Measurements from ENCODE around the gene TRAPPC2. TPM values are rescaled to one million over a fixed set of nuclear protein-coding genes. Genes with fewer than 3 reads are reported as not detected.

Gene TRAPPC2
- total RNA-seq, 1 experiment from 2014 or later, result 11.4 TPM

DNA sequence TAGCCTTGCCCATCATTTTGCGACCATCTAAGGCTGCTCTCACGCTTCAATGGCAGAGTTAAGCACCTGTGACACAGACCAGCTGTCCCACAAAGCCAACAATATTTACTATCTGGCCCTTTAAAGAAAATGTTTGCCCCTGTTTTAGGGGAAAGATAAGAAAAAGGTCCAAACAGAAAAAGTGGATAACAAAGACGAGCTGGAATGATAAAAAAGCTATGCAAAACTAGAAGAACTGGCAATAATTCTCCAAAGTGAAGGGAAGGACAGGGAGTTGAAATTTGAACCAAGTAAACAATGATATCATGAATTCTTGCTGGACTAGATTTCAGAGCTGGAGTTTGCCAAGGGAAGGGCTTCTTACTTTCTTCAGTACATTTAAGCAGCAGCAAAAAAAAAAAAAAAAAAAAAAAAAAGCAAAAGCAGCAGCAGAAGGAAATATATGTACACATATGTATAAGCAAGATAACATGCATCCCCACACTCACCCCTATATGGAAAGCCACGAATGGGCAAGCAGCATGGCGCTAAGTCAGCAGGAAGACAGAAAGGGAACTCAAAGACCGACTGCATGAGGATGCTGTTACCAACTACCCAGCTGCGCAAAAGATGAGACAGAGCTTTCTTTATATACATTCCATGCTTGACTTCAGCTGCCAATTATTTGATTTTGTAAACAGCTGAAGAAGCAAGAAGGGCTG lies 12.5 kb downstream of the TRAPPC2 start:
- no peak for DNase-seq (ENCODE audit: low read depth, low spot score)
- Histone ChIP-seq H3K27me3 (ENCODE audit: control insufficient read depth, insufficient read depth, low read length) (no peaks in the 10 kb centered on the region), H3K36me3 (ENCODE audit: control insufficient read depth, insufficient read depth, low read length) (no peaks in the 10 kb centered on the region), H3K4me3 (ENCODE audit: low read depth in 2 of 2, low read length in 2 of 2) (no peak overlapping the region), H3K27ac (ENCODE audit: low read length) (no peak overlapping the region), H3K9me3 (ENCODE audit: control insufficient read depth, insufficient read depth, low read depth, low read length) (no peaks in the 10 kb centered on the region), H3K4me1 (ENCODE audit: control insufficient read depth, insufficient read depth, low read length) (no peaks in the 10 kb centered on the region)
- CTCF ChIA-PET, result no interaction called here
- in situ Hi-C loops (cut with HindIII; ENCODE audit: low pct_unique_long_range_greater_than_20kb, low sequenced_read_pairs) (no loop called here), intact Hi-C loops (cut with micrococcal nuclease; ENCODE audit: unreplicated experiment) (no loop called here)
- no TSS peak for BruUV-seq (replicated peaks)
- POLR2A ChIA-PET, result no interaction called here
- no peak for ATAC-seq
- TF ChIP-seq POLR2AphosphoS5 (IDR thresholded peaks at IDR 0.05; ENCODE audit: low read depth, low read length) (no peak), SIN3A (IDR thresholded peaks at IDR 0.05; ENCODE audit: borderline replicate concordance, insufficient read depth, low read depth, low read length) (no peak), TCF7L2 (IDR thresholded peaks at IDR 0.05; ENCODE audit: low read depth, low read length) (no peak)
- TF ChIP-seq, protein P1, sequence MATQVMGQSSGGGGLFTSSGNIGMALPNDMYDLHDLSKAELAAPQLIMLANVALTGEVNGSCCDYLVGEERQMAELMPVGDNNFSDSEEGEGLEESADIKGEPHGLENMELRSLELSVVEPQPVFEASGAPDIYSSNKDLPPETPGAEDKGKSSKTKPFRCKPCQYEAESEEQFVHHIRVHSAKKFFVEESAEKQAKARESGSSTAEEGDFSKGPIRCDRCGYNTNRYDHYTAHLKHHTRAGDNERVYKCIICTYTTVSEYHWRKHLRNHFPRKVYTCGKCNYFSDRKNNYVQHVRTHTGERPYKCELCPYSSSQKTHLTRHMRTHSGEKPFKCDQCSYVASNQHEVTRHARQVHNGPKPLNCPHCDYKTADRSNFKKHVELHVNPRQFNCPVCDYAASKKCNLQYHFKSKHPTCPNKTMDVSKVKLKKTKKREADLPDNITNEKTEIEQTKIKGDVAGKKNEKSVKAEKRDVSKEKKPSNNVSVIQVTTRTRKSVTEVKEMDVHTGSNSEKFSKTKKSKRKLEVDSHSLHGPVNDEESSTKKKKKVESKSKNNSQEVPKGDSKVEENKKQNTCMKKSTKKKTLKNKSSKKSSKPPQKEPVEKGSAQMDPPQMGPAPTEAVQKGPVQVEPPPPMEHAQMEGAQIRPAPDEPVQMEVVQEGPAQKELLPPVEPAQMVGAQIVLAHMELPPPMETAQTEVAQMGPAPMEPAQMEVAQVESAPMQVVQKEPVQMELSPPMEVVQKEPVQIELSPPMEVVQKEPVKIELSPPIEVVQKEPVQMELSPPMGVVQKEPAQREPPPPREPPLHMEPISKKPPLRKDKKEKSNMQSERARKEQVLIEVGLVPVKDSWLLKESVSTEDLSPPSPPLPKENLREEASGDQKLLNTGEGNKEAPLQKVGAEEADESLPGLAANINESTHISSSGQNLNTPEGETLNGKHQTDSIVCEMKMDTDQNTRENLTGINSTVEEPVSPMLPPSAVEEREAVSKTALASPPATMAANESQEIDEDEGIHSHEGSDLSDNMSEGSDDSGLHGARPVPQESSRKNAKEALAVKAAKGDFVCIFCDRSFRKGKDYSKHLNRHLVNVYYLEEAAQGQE (IDR thresholded peaks at IDR 0.05; ENCODE audit: insufficient read depth in 1 of 2, low read depth in 2 of 2, low read length in 1 of 2), result no peak
- TF ChIP-seq, protein P2, sequence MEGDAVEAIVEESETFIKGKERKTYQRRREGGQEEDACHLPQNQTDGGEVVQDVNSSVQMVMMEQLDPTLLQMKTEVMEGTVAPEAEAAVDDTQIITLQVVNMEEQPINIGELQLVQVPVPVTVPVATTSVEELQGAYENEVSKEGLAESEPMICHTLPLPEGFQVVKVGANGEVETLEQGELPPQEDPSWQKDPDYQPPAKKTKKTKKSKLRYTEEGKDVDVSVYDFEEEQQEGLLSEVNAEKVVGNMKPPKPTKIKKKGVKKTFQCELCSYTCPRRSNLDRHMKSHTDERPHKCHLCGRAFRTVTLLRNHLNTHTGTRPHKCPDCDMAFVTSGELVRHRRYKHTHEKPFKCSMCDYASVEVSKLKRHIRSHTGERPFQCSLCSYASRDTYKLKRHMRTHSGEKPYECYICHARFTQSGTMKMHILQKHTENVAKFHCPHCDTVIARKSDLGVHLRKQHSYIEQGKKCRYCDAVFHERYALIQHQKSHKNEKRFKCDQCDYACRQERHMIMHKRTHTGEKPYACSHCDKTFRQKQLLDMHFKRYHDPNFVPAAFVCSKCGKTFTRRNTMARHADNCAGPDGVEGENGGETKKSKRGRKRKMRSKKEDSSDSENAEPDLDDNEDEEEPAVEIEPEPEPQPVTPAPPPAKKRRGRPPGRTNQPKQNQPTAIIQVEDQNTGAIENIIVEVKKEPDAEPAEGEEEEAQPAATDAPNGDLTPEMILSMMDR (IDR thresholded peaks at IDR 0.05), result no peak

DNA sequence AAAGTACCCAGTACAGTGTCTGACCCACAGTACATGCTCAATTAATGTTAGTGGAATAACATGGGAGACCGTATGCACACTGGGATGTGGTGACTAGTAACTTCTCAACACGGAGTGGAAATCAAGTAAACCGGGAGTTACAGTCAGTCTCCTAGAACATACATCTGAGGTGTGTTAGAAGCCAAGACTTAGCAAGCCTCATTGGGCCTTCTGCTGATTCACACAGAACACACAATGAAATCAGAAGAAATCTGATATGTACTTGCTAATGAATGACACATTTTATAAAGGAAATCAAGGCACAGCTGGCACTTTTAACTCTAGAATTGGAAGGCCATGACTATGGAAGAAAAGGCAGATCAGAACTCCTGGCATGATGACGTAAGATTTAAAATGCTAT lies 13.0 kb downstream of the TRAPPC2 start:
- Histone ChIP-seq H3K4me3 (ENCODE audit: low read depth in 2 of 2, low read length in 2 of 2) (no peak overlapping the region), H3K9me3 (ENCODE audit: control insufficient read depth, insufficient read depth, low read depth, low read length) (no peaks in the 10 kb centered on the region), H3K27me3 (ENCODE audit: control insufficient read depth, insufficient read depth, low read length) (no peaks in the 10 kb centered on the region), H3K4me1 (ENCODE audit: control insufficient read depth, insufficient read depth, low read length) (no peaks in the 10 kb centered on the region), H3K27ac (ENCODE audit: low read length) (no peak overlapping the region), H3K36me3 (ENCODE audit: control insufficient read depth, insufficient read depth, low read length) (no peaks in the 10 kb centered on the region)
- no peak for DNase-seq (ENCODE audit: low read depth, low spot score)
- no TSS peak for BruUV-seq (replicated peaks)
- POLR2A ChIA-PET, result no interaction called here
- intact Hi-C loops (cut with micrococcal nuclease; ENCODE audit: unreplicated experiment) (no loop called here), in situ Hi-C loops (cut with HindIII; ENCODE audit: low pct_unique_long_range_greater_than_20kb, low sequenced_read_pairs) (no loop called here)
- no peak for ATAC-seq
- CTCF ChIA-PET, result no interaction called here
- TF ChIP-seq SIN3A (IDR thresholded peaks at IDR 0.05; ENCODE audit: borderline replicate concordance, insufficient read depth, low read depth, low read length), result no peak
- TF ChIP-seq, protein P1 (IDR thresholded peaks at IDR 0.05; ENCODE audit: insufficient read depth in 1 of 2, low read depth in 2 of 2, low read length in 1 of 2), result no peak
- TF ChIP-seq, protein P2 (IDR thresholded peaks at IDR 0.05), result no peak
- no peak for TF ChIP-seq POLR2AphosphoS5 (IDR thresholded peaks at IDR 0.05; ENCODE audit: low read depth, low read length)
- TF ChIP-seq TCF7L2 (IDR thresholded peaks at IDR 0.05; ENCODE audit: low read depth, low read length), result no peak

Data from Panc1 (cell line).